ENCODE results near the gene MAGI3.

GRCh38 chr1:113565621-113566020, 175.3 kb downstream of the MAGI3 start:
- TF ChIP-seq, protein P1, sequence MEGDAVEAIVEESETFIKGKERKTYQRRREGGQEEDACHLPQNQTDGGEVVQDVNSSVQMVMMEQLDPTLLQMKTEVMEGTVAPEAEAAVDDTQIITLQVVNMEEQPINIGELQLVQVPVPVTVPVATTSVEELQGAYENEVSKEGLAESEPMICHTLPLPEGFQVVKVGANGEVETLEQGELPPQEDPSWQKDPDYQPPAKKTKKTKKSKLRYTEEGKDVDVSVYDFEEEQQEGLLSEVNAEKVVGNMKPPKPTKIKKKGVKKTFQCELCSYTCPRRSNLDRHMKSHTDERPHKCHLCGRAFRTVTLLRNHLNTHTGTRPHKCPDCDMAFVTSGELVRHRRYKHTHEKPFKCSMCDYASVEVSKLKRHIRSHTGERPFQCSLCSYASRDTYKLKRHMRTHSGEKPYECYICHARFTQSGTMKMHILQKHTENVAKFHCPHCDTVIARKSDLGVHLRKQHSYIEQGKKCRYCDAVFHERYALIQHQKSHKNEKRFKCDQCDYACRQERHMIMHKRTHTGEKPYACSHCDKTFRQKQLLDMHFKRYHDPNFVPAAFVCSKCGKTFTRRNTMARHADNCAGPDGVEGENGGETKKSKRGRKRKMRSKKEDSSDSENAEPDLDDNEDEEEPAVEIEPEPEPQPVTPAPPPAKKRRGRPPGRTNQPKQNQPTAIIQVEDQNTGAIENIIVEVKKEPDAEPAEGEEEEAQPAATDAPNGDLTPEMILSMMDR (conservative IDR thresholded peaks at IDR 0.05; ENCODE audit: low read length): no peak
- TF ChIP-seq EZH2phosphoT487 (IDR thresholded peaks at IDR 0.05; ENCODE audit: borderline replicate concordance): no peak

Measured in Loucy (cell line).